ENCODE data around the gene PIP4P1. TPM values are rescaled to one million over a fixed set of nuclear protein-coding genes. Genes with fewer than 3 reads are reported as not detected.

Gene PIP4P1
- total and polyA plus RNA-seq, 2 of the 13 experiments (the other 11 are each of a cell fraction or from before 2014, with no cell fraction given) = 33.4 to 47.0 TPM

- TF ChIP-seq ZFY (CRISPR knock-in tag; IDR thresholded peaks at IDR 0.05) = peak; percentile 87
- peak; percentile 80 for TF ChIP-seq MED8 (CRISPR knock-in tag; IDR thresholded peaks at IDR 0.05; ENCODE audit: insufficient replicate concordance)
- TF ChIP-seq ELF3 (CRISPR knock-in tag; IDR thresholded peaks at IDR 0.05) = peak; percentile 58
- peak; percentile 99 for TF ChIP-seq SAP130 (CRISPR knock-in tag; IDR thresholded peaks at IDR 0.05; ENCODE audit: low read depth)
- TF ChIP-seq FOXJ3 (CRISPR knock-in tag; IDR thresholded peaks at IDR 0.05; ENCODE audit: borderline replicate concordance) = peak; percentile 62; the same call in 1 of the 2 replicates
- TF ChIP-seq ZNF780A (CRISPR knock-in tag; IDR thresholded peaks at IDR 0.05) = no peak
- TF ChIP-seq U2AF2 (IDR thresholded peaks at IDR 0.05; ENCODE audit: low read depth, low read length) = no peak; the same call in 1 of the 2 replicates
- TF ChIP-seq SKI (IDR thresholded peaks at IDR 0.05; ENCODE audit: partially characterized antibody) = peak; percentile 30
- no peak for TF ChIP-seq IKZF1 (IDR thresholded peaks at IDR 0.05)
- no peak for TF ChIP-seq PCBP2 (optimal IDR thresholded peaks at IDR 0.05; ENCODE audit: low read depth, low read length, poor library complexity, severe bottlenecking)
- no peak for TF ChIP-seq ZMAT5 (CRISPR knock-in tag; IDR thresholded peaks at IDR 0.05; ENCODE audit: borderline replicate concordance, low read depth)
- 0 out of 2 replicates have a peak, but pooled peaks have one; percentile 28 for TF ChIP-seq NFATC3 (CRISPR knock-in tag; IDR thresholded peaks at IDR 0.05)
- TF ChIP-seq FOXO1 (CRISPR knock-in tag; IDR thresholded peaks at IDR 0.05) = peak; percentile 17; the same call in 1 of the 2 replicates
- TF ChIP-seq PHF5A (CRISPR knock-in tag; IDR thresholded peaks at IDR 0.05; ENCODE audit: low read depth, unreplicated experiment) = peak; percentile 34
- peak; percentile 65 for TF ChIP-seq ZNF782 (CRISPR knock-in tag; IDR thresholded peaks at IDR 0.05; ENCODE audit: borderline replicate concordance)
- no peak for TF ChIP-seq REXO4 (CRISPR knock-in tag; IDR thresholded peaks at IDR 0.05; ENCODE audit: borderline replicate concordance)
- peak; percentile 69; the same call in 1 of the 2 replicates for TF ChIP-seq SMAD1 (CRISPR knock-in tag; IDR thresholded peaks at IDR 0.05; ENCODE audit: borderline replicate concordance, low read depth)
- no peak; the same call in 1 of the 2 replicates for TF ChIP-seq BRD4 (CRISPR knock-in tag; IDR thresholded peaks at IDR 0.05)
- 0 out of 2 replicates have a peak, but pooled peaks have one; percentile 50 for TF ChIP-seq ZBTB42 (CRISPR knock-in tag; IDR thresholded peaks at IDR 0.05)
- TF ChIP-seq ZBTB8A (CRISPR knock-in tag; IDR thresholded peaks at IDR 0.05; ENCODE audit: borderline replicate concordance, low read depth) = peak; percentile 86
- TF ChIP-seq ZNF264 (CRISPR knock-in tag; IDR thresholded peaks at IDR 0.05) = no peak
- no peak for TF ChIP-seq LRRFIP1 (CRISPR knock-in tag; conservative IDR thresholded peaks at IDR 0.05)
- TF ChIP-seq ZNF484 (CRISPR knock-in tag; IDR thresholded peaks at IDR 0.05; ENCODE audit: borderline replicate concordance, low read depth) = no peak
- no peak for TF ChIP-seq ZNF770 (CRISPR knock-in tag; IDR thresholded peaks at IDR 0.05)
- no peak for TF ChIP-seq ZNF678 (CRISPR knock-in tag; IDR thresholded peaks at IDR 0.05)
- peak; percentile 92 for TF ChIP-seq HDAC1 (CRISPR knock-in tag; IDR thresholded peaks at IDR 0.05)
- TF ChIP-seq RFX5 (IDR thresholded peaks at IDR 0.05; ENCODE audit: low read depth, low read length) = no peak; the same call in none of the 2 replicates
Measured at GRCh38 chr14:20454516-20455354, 6.5 kb downstream of the PIP4P1 start, which contains the start of the genes APEX1 and OSGEP (continued).
